Non-pigmented ciliary epithelial cell (primary cell): ENCODE data around the gene G3BP2.

Experiments
- DNase-seq: peaks from one replicate; pipeline ENCODE4 v3.0.0-alpha.2; 2010; ENCODE audit warnings: low read depth

G3BP2 gene

GRCh38 chr4:75637827-75638226 lies 35.4 kb downstream of the G3BP2 start:
- DNase-seq = no peak

DNA sequence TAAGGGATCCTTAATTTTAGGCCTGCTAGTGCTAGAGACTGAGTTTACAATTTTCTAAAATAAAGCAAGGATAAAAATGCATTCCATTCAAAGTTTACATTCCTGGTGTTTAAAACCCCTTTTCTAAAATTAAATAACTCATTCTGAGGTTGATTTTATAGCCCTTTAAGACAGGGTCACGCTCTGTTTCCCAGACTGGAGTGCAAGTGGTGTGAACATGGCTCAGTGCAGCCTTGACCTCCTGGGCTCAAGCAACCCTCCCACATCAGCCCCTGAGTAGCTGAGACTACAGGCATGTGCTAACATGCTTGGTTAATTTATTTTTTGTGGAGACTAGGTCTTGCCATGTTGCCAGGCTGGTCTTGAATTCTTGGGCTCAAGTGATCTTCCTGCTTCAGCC lies 36.0 kb downstream of the G3BP2 start:
- no peak for DNase-seq

- no peak for DNase-seq
Measured at GRCh38 chr4:75634951-75635350, 38.3 kb downstream of the G3BP2 start.

GRCh38 chr4:75634281-75634680 lies 38.9 kb downstream of the G3BP2 start:
- no peak for DNase-seq

DNA sequence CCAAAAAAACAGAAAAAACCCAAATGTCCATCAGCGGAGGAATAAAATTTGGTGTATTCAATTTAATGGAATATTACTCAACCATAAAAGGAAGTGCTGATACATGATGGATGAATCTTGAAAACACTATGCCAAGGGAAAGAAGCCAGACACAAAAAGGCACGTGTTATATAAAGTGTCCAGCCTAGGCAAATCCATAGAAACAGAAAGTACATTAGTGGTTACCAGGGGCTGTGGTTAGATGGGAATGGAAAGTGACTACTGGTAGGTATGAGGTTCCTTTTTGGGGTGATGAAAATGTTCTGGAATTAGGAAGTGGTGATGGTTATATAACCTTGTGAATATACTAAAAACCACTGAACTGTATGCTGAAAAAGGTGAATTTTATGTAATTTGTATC lies 39.4 kb downstream of the G3BP2 start:
- DNase-seq = peak; percentile 22

DNA sequence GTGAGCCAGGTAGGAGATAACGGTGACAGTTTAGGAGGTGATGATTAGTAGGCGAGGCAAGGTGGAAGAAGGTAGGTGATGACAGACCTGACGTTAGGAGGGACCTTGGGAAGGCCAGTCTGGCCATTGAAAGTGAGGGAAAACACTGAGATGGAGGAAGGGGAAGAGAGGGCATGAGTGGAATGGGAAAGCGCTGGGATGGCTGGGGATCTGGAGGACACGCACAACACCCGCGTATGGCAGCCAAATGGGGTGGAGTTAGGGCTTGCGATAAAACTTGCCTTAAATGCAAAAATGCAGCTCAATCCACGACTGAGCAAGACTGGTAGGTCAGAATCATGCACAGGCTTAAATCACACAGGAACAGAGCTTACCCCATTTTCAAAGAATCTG lies 42.3 kb downstream of the G3BP2 start:
- DNase-seq = no peak

GRCh38 chr4:75630174-75630936 lies 42.9 kb downstream of the G3BP2 start, which contains the start of gene CDKL2:
TSS of gene CDKL2 (minus strand) at chr4:75630528. CDS start at chr4:75625988, 4,540 bp downstream.
- no peak for DNase-seq

GRCh38 chr4:75629239-75629638 lies 44.0 kb downstream of the G3BP2 start:
- DNase-seq = no peak

- no peak for DNase-seq
Measured at GRCh38 chr4:75623026-75623425, 50.2 kb downstream of the G3BP2 start.

DNA sequence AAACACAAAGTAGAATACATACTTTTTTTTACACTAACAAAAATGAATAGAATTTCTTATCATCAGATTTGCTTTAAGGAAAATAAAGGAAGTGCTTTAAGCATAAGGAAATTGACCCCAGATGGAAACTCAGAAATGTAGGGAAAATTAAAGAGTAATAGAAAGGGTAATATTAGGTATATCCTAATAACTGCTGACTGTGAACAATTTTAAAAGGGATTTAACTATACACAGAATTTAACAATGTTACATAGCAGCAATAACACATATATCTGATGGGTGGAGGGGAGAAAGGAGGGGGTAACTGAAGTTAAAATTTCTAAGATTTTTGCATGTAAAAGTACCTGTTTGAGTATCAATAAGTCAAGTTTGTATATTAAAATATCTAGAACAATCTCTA lies 51.5 kb downstream of the G3BP2 start:
- no peak for DNase-seq

DNA sequence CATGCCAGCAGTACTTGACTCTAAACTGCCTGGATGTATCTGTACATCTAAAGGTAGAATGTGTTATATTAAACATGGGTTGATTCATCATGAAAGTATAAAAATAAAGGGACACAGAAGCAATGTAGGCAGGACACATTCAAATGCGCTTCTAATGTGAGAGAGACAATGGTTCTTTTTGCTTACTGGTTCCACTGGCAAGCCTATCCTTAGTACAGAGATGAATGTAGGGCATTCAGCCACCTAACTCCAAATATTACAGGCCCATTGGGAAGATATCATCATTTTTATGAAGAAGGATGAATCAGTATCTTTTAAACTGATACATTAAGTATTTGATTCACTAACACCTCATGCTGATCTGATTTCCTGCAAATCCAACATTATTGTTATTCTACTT lies 60.9 kb downstream of the G3BP2 start:
- DNase-seq = no peak

GRCh38 chr4:75605928-75606327 lies 67.3 kb downstream of the G3BP2 start:
- DNase-seq = no peak

DNA sequence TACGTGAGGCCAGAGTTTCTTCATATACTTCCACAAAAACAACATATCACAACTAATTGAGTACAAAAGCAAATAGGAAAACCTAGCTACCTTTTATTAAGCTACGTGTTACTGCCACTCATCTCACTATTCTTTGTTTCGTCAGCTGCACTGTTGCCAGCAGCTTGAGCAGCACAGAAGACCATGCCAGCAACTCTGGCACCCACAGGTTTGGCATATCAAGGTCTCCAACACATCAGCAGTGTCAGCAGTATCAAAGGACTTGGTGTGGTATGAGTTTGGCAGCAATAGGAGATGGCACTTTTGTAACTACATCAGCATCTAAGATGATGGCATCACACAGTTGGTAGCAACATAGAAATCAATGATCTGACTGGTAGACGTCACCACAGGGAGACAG lies 73.6 kb downstream of the G3BP2 start:
- DNase-seq = no peak

DNA sequence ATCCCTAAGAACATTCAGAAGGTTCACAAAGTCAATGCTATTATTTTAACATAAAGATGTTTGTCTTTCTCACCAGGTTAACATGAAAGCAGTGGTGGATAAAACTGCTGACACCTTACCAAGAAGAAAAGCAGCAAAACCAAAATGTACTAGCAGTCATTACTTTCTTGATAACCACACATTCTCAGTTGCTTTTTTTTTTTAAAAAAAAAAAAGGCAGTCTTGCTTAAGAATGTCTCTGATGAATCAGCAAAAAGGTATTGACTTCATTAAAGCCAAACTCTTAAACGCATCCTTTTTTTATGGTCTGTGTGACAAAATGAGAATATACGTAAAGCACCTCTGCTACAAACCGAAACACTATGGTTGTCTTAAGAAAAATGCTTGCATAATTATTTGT lies 74.8 kb downstream of the G3BP2 start:
- peak; percentile 28 for DNase-seq

GRCh38 chr4:75596061-75596460 lies 77.2 kb downstream of the G3BP2 start:
- DNase-seq = no peak

- DNase-seq = no peak
Measured at GRCh38 chr4:75593393-75593792, 79.8 kb downstream of the G3BP2 start.
